Heart right ventricle (tissue), 16 donors: ENCODE results near the gene PTPRU. TPM values are rescaled to one million over a fixed set of nuclear protein-coding genes. Genes with fewer than 3 reads are reported as not detected.
A peak's percentile ranks its signal among the peaks of the same experiment; 100 is the strongest.

ENCODE experiments used
- ATAC-seq, 8 donors: fragments of 200-7000 bp; cut with Tn5 transposase; one replicate each; pipeline ENCODE4 v1.9.1; 2020; ENCODE audit warnings: mild to moderate bottlenecking in 8 of 8, moderate library complexity in 8 of 8, moderate number of reproducible peaks in 1 of 8
- DNase-seq, 2 donors: peaks; one replicate each; pipeline ENCODE4 v3.0.0-alpha.2; 2020
- H3K27ac ChIP-seq, 10 donors: fragments of 200-600 bp; sonication (generic) in 2 of 10; one replicate each; pipeline versions ENCODE4 v1.5.0 to v1.8.0; 2020 to 2022; ENCODE audit warnings: mild to moderate bottlenecking in 3 of 10
- H3K27me3 ChIP-seq, 7 donors: fragments of 200-600 bp; one replicate each; pipeline ENCODE4 v1.8.0; 2021 to 2022; ENCODE audit warnings: mild to moderate bottlenecking in 2 of 7
- H3K36me3 ChIP-seq, 9 donors: fragments of 200-600 bp; sonication (generic) in 1 of 9; one replicate each; pipeline versions ENCODE4 v1.5.0 to v1.8.0; 2020 to 2022; ENCODE audit warnings: mild to moderate bottlenecking in 2 of 9
- H3K4me1 ChIP-seq, 9 donors: fragments of 200-600 bp; sonication (generic) in 1 of 9; one replicate each; pipeline versions ENCODE4 v1.5.0 to v1.8.0; 2020 to 2022; ENCODE audit warnings: mild to moderate bottlenecking in 4 of 9
- H3K4me3 ChIP-seq, 10 donors: fragments of 200-600 bp; sonication (generic) in 2 of 10; one replicate each; pipeline versions ENCODE4 v1.5.0 to v1.8.0; 2020 to 2022; ENCODE audit warnings: mild to moderate bottlenecking in 7 of 10, moderate library complexity in 2 of 10
- H3K9me3 ChIP-seq, 11 donors: fragments of 200-600 bp in 10 of 11; sonication (generic) in 2 of 11; one replicate each; pipeline versions ENCODE4 v1.5.0 to v1.8.0; 2013 to 2022; ENCODE audit warnings: mild to moderate bottlenecking in 2 of 11, control low read depth in 1 of 11, moderate library complexity in 1 of 11
- CTCF ChIP-seq, 9 donors: fragments of 200-600 bp; sonication (generic) in 2 of 9; IDR thresholded peaks; one replicate each; pipeline versions ENCODE4 v1.5.0 to v1.8.0; 2021 to 2022; ENCODE audit warnings: antibody characterized with exemption in 9 of 9, mild to moderate bottlenecking in 5 of 9, moderate library complexity in 1 of 9
- WGBS, 2 donors: extraction: QIAGEN DNeasy Blood & Tissue Kit; methylation state at CpG; one replicate each; pipeline ENCODE4 v1.1.7; 2013; ENCODE audit warnings: inconsistent platforms in 1 of 2; 5-methylcytosine and 5-hydroxymethylcytosine counted together
- intact Hi-C, 10 donors: fragments of 100-400 bp; cut with DNase I; formaldehyde crosslinking; loops; one replicate each; pipeline versions ENCODE4 v1.11.1 to v1.14.2; 2022
- polyA plus RNA-seq, 2 donors: library from polyadenylated mRNA; stranded (reverse); fragments of 200-250 nt; gene quantifications; one replicate each; pipeline ENCODE4 v1.2.3, GENCODE V29; 2013
- total RNA-seq, 10 donors: library from RNA; stranded (reverse); fragmentation: NEBNext Ultra II Directional in 3 of 10; extraction: Animal tissue kit (Norgen Biotek cat#: 25700) in 3 of 10; gene quantifications; one replicate each; pipeline versions ENCODE4 v1.2.1 to v1.2.4, GENCODE V29; 2021 to 2023
- donor health status: Arrhythmogenic right ventricular cardiomyopathy.
- donor health status: ischemic (EF 13 %, LVEDD 7.1; RV severe dilation, severe dysfunction).
- donor health status: healthy with polysubstance abuse.
- donor health status: DM: no; HTN: yes; CAD: no.
- donor health status: DM: no; HTN: no; CAD: no.
- donor health status: ischemic (EF 25% LVEDD 6.9; RV normal size, moderate dysfunction).
- donor health status: ischemic (EF 25% LVEDD 5.7; RV mildly dilated, moderate dysfunction).
- donor health status: healthy.
- donor health status: DM: yes; HTN: yes; CAD: no.
- donor health status: Ischemic cardiomyopathy.
- donor health status: ischemic (EF 35%, LVEDD 5.7; RV mildly dilated, moderate dysfunction).
- donor health status: nonischemic (EF 11% LVEDD 7.7; RV severe dilation, severe dysfunction).
- donor health status: DM: yes; HTN: yes; CAD: no.
- donor health status: PGD.
- donor health status: ischemic (EF 29% LVEDD 5.4; RV normal size, mild dysfunction).
- donor health status: nonischemic (EF 23%, LVEDD 6.1; RV moderate dilation, normal function).

PTPRU gene
- total and polyA plus RNA-seq, 12 donors = 8.6 to 29.8 (median 14.5) TPM

DNA sequence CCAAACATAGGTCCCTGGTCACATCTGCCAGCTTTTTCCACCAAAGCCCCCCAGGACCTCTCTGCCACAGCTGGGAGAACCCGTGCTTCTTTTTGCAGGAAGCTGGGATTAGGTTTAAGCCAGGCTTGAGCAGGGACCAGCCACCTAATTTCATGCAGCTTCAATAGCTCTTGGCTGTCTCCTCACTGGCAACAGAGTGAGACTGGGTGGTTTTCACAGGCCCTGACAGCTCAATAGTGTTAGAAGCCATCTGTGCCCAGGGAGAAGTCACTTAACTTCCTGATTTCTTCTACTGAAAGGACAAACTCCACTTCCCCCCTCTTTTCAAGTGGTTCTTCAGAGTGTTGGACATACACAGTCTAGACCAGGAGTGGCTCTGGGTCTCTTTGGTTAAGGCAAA is 34.3 kb upstream of the PTPRU start:
- 68 to 70% methylated on average over 1 of the region's 1 CpG for WGBS, 2 donors
- peak in 5 of 8 donors; percentile 2 to 29 (median 20) for ATAC-seq

DNA sequence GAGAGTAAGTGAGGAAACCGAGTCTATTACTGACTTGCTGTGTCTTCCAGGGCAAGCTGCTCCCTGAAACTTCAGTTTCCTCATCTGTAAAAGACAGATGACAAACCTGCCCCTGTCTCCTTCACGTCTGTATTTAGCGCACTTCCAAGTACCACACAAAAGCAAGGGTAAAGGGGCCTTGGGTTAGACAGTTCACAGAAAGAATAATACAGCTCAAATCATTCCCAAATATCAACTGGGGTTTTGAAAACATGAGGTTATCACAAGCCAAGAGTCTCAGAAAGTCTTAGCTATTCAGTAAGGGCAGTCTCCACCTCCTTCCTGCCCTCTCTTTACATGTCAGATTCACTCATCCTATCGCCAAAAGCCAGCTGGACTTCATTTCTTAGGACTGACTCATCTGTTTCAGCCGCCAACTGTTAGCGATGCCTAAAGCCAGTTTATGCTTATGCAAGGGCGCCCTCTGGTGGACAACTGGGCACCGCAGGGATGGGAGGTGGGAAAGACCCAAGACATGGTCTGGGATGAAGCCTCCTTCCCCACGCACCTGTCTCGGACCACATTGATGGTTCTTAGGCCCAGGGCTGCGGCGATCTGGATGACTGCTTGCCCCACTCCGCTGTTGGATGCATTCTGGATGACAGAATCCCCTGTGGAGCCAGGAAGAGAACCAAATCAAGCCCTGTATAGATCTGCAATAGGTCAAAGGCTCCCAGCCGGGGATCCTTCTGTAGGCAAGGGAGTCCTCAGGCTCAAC is 33.6 kb upstream of the PTPRU start:
- peaks cover 3 to 19% (median 12%) of the 10 kb centered on the region in 9 donors for H3K4me1 ChIP-seq
- H3K36me3 ChIP-seq = peaks cover 0 to 85% (median 22%) of the 10 kb centered on the region in 9 donors
- 22 to 27% methylated on average over 14 of the region's 14 CpGs for WGBS, 2 donors
- TF ChIP-seq CTCF (IDR thresholded peaks at IDR 0.05) = peak; percentile 95 to 99 (median 97)
- H3K27me3 ChIP-seq = no peaks in the 10 kb centered on the region
- peak; percentile 94 to 96 for DNase-seq
- H3K27ac ChIP-seq = peak overlapping the region in 9 of 10 donors; percentile 6 to 83 (median 77)
- intact Hi-C loops = loop anchor here (1.0 to 10.0 kb wide), 16 partner anchors 20 to 420 kb away; no protein-coding TSS in a partner anchor
- H3K9me3 ChIP-seq = no peaks in the 10 kb centered on the region
- ATAC-seq = peak; percentile 86 to 96 (median 95)
- H3K4me3 ChIP-seq = no peak overlapping the region

More for the DNA sequence above, 34.3 kb upstream of the PTPRU start:
- Histone ChIP-seq H3K27me3 (no peaks in the 10 kb centered on the region), H3K36me3 (peaks cover 0 to 92% (median 22%) of the 10 kb centered on the region in 9 donors), H3K9me3 (no peaks in the 10 kb centered on the region), H3K27ac (peak overlapping the region in 9 of 10 donors; percentile 6 to 83 (median 77)), H3K4me3 (no peak overlapping the region), H3K4me1 (peaks cover 3 to 16% (median 11%) of the 10 kb centered on the region in 9 donors)
- DNase-seq = no peak
- TF ChIP-seq CTCF (IDR thresholded peaks at IDR 0.05) = no peak
- intact Hi-C loops = loop anchor here (2.0 to 10.0 kb wide), 14 partner anchors 19 to 420 kb away; no protein-coding TSS in a partner anchor

DNA sequence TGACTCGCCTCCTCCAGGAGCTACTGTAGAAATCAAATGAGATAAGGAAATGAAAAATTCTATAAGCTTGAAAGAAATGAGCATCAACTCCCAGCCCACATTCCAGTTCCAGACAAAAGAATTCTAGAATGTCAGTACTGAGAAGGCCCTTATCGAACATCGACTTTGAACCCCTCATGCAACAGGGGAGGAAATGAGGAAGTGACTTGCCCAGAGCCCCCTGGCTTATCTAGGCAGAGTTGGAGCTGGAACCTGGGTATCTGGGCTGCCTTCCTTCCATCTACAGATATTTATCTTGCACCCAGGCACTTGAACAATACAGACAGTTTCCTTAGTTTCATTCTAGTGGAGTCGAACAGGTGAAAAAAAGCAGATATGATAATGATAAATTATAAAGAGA is 27.9 kb upstream of the PTPRU start:
- intact Hi-C loops = loop anchor here in 3 of 10 donors (10.0 kb wide), 4 partner anchors 164 to 424 kb away; no protein-coding TSS in a partner anchor
- Histone ChIP-seq H3K27me3 (no peaks in the 10 kb centered on the region), H3K4me1 (peaks cover 0 to 17% (median 0%) of the 10 kb centered on the region in 9 donors), H3K36me3 (peaks cover 0 to 78% (median 26%) of the 10 kb centered on the region in 9 donors), H3K27ac (no peak overlapping the region), H3K9me3 (no peaks in the 10 kb centered on the region), H3K4me3 (no peak overlapping the region)
- WGBS, 2 donors = 60 to 63% methylated on average over 4 of the region's 4 CpGs
- ATAC-seq = no peak
- no peak for DNase-seq
- TF ChIP-seq CTCF (IDR thresholded peaks at IDR 0.05) = no peak

DNA sequence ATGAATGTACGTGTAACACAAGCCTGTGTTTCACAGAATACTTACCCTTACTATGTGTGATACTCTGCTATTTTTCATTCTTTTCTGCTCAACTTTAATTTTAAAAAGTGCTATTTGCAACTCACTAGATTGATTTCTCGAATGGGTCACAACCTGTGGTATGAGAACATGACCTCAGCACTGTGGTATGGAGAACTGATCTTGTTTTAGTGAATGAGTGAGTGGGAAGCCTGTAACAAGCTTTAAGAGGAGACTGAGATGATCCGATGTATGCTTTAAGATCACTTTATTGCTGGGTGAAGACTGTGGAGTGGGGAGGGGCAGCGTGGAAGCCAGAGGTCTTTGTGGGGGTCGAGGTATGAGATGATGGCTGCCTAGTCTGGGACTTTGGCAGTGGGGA is 27.1 kb upstream of the PTPRU start:
- Histone ChIP-seq H3K36me3 (peaks cover 0 to 78% (median 26%) of the 10 kb centered on the region in 9 donors), H3K9me3 (no peaks in the 10 kb centered on the region)
- WGBS, 2 donors = 66 to 75% methylated on average over 5 of the region's 5 CpGs

More for the DNA sequence above, 27.1 kb upstream of the PTPRU start:
- TF ChIP-seq CTCF (IDR thresholded peaks at IDR 0.05) = no peak
- no peak overlapping the region for H3K27ac ChIP-seq
- no peak overlapping the region for H3K4me3 ChIP-seq
- intact Hi-C loops = loop anchor here in 3 of 10 donors (10.0 kb wide), 4 partner anchors 164 to 424 kb away; no protein-coding TSS in a partner anchor
- DNase-seq (no peak), ATAC-seq (no peak)
- H3K4me1 ChIP-seq = peaks cover 0 to 17% (median 0%) of the 10 kb centered on the region in 9 donors
- no peaks in the 10 kb centered on the region for H3K27me3 ChIP-seq
